GM12874 (cell line): ENCODE results near the gene DYDC1.

Experiments
- CTCF ChIP-seq: IDR thresholded peaks from 2 replicates; pipeline ENCODE4 v1.5.1; 2011; ENCODE audit warnings: low read depth, mild to moderate bottlenecking, control low read depth, low read length, moderate library complexity; ENCODE audit not compliant: insufficient read depth

DYDC1 gene

DNA sequence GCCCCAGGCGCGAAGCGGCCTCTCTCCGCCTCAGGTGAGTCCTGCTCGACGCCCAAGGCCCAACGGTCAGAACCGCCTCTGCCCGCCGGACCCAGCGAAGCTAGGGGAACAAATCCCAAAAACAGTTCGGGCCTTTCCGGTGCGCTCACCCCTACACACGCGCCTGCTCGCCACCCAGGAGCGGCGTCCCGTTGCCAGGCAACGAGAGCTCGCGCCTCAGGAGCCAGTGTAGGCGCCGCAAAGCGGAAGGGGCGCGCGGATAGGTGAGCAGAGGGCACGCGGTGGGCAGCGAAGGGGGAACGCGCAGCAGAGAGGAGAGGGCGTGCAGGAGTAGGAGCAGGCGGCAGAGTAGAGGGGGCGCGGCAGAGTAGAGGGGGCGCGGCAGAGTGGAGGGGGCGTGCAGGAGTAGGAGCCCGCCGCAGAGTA lies at the start of gene DYDC1, which contains the start of gene DYDC2:
Gene DYDC1 (minus strand): TSS at position 193 of the 426 bp plus-strand sequence. CDS start 4,154 bp downstream, outside the sequence.
Gene DYDC2 (plus strand): TSS at position 219 of the 426 bp plus-strand sequence. CDS start 5,663 bp downstream, outside the sequence.
- no peak for TF ChIP-seq CTCF

DNA sequence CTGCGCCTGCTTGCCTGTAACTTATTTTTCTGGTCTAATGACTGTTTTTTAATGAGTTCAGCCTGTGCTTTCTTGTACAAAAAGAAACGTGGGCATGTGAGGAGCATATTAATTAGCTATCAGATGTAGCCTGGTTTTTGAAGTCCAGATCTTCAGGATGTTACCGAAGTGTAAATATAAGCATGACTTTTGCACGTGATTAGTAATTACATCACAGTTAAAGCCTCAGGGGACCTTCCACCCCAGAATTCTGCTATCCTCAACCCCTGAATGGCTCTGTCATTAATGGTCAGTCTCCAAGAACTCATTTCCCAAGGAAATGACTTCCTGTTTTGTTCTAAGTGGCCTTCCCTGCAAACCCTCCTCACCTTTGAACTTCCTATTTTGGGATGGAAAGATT lies 49.6 kb upstream of the DYDC1 start:
- TF ChIP-seq CTCF: no peak

GRCh38 chr10:80405626-80406025 lies 49.1 kb upstream of the DYDC1 start:
- no peak for TF ChIP-seq CTCF

- TF ChIP-seq CTCF: no peak
These were observed 48.5 kb upstream of the DYDC1 start for GRCh38 chr10:80405035-80405434.

DNA sequence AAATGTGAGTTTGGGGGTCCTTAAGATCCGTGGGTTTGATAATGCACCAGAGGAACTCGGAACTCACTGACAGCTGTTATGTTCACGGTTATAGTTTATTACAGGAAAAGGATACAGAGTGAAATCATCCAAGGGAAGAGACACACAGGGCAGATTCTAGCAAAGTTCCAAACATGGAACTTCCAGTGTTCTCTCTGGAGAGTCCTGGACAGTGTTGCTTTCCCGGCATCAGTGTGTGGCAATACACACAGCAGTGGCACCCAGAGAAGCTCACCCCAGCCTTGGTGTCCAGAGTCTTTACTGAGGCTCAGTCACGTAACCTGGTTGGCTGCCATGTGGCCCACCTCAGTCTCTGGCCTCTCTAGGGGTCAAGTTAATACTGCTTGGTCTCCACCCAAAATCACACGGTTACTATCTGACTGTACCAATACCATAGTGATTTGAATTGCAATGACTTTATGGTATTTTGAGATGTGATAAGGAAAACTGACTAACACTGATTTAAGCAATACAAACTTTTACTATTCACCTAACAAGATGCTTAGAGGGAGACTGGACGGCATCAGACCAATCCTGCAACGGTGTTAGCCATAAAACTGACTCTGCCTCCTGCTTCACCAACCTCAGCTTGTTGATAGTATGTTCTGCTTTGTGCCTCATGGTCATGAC lies 43.7 kb upstream of the DYDC1 start:
- TF ChIP-seq CTCF: no peak

- TF ChIP-seq CTCF: no peak
These were observed 40.5 kb upstream of the DYDC1 start for GRCh38 chr10:80397014-80397413.

GRCh38 chr10:80394358-80394916 lies 37.9 kb upstream of the DYDC1 start:
- no peak for TF ChIP-seq CTCF
